ENCODE measurements around the gene SEMA4G. TPM values are rescaled to one million over a fixed set of nuclear protein-coding genes. Genes with fewer than 3 reads are reported as not detected.

Gene SEMA4G
- total and polyA plus RNA-seq, 2 of the 13 experiments (the other 11 are each of a cell fraction or from before 2014, with no cell fraction given), result 46.2 to 207 TPM

GRCh38 chr10:100970914-100971811 is 1.9 kb downstream of the SEMA4G start (continued):
- TF ChIP-seq CHD2 (IDR thresholded peaks at IDR 0.05; ENCODE audit: low read depth, low read length) (no peak), RAD21 (CRISPR knock-in tag; IDR thresholded peaks at IDR 0.05) (peak; percentile 28), ZSCAN30 (CRISPR knock-in tag; IDR thresholded peaks at IDR 0.05) (no peak), JDP2 (CRISPR knock-in tag; IDR thresholded peaks at IDR 0.05; ENCODE audit: borderline replicate concordance) (no peak), ZNF256 (CRISPR knock-in tag; conservative IDR thresholded peaks at IDR 0.05) (no peak), LCORL (IDR thresholded peaks at IDR 0.05) (peak; percentile 86), LCORL (CRISPR knock-in tag; IDR thresholded peaks at IDR 0.05) (peak; percentile 100), ZNF350 (CRISPR knock-in tag; IDR thresholded peaks at IDR 0.05; ENCODE audit: borderline replicate concordance, low read depth) (no peak; the same call in 1 of the 2 replicates), ZSCAN12 (CRISPR knock-in tag; IDR thresholded peaks at IDR 0.05) (no peak), REL (CRISPR knock-in tag; conservative IDR thresholded peaks at IDR 0.05) (peak; percentile 72; the same call in 1 of the 2 replicates), JARID2 (CRISPR knock-in tag; IDR thresholded peaks at IDR 0.05; ENCODE audit: insufficient replicate concordance) (peak; percentile 56), TOE1 (CRISPR knock-in tag; IDR thresholded peaks at IDR 0.05) (0 out of 2 replicates have a peak, but pooled peaks have one; percentile 64), SRF (IDR thresholded peaks at IDR 0.05; ENCODE audit: low read depth, low read length) (peak; percentile 63; the same call in 1 of the 2 replicates), FLYWCH1 (CRISPR knock-in tag; IDR thresholded peaks at IDR 0.05) (no peak), ETV6 (CRISPR knock-in tag; conservative IDR thresholded peaks at IDR 0.05) (peak; percentile 59; the same call in 1 of the 2 replicates), BCL3 (CRISPR knock-in tag; IDR thresholded peaks at IDR 0.05) (0 out of 2 replicates have a peak, but pooled peaks have one; percentile 75), TBX3 (IDR thresholded peaks at IDR 0.05; ENCODE audit: borderline replicate concordance) (no peak), NFE2L1 (CRISPR knock-in tag; IDR thresholded peaks at IDR 0.05; ENCODE audit: borderline replicate concordance) (no peak), MLLT10 (CRISPR knock-in tag; IDR thresholded peaks at IDR 0.05) (no peak), CTCF (CRISPR knock-in tag; IDR thresholded peaks at IDR 0.05) (no peak)
- TF ChIP-seq, protein P1, sequence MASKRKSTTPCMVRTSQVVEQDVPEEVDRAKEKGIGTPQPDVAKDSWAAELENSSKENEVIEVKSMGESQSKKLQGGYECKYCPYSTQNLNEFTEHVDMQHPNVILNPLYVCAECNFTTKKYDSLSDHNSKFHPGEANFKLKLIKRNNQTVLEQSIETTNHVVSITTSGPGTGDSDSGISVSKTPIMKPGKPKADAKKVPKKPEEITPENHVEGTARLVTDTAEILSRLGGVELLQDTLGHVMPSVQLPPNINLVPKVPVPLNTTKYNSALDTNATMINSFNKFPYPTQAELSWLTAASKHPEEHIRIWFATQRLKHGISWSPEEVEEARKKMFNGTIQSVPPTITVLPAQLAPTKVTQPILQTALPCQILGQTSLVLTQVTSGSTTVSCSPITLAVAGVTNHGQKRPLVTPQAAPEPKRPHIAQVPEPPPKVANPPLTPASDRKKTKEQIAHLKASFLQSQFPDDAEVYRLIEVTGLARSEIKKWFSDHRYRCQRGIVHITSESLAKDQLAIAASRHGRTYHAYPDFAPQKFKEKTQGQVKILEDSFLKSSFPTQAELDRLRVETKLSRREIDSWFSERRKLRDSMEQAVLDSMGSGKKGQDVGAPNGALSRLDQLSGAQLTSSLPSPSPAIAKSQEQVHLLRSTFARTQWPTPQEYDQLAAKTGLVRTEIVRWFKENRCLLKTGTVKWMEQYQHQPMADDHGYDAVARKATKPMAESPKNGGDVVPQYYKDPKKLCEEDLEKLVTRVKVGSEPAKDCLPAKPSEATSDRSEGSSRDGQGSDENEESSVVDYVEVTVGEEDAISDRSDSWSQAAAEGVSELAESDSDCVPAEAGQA (IDR thresholded peaks at IDR 0.05; ENCODE audit: low read depth), result no peak
- TF ChIP-seq, protein P1 (CRISPR knock-in tag; IDR thresholded peaks at IDR 0.05; ENCODE audit: borderline replicate concordance), result no peak
